IMR-90 (cell line): ENCODE results near the gene LTBP1. TPM values are rescaled to one million over a fixed set of nuclear protein-coding genes. Genes with fewer than 3 reads are reported as not detected.

Experiments used
- ATAC-seq: fragments of 200-7000 bp; cut with Tn5 transposase; 2 replicates; pipeline ENCODE4 v1.9.1; 2020; ENCODE audit warnings: low read depth, mild to moderate bottlenecking, moderate library complexity
- BruUV-seq: library from RNA; stranded (reverse); fragments of 400-500 nt; replicated peaks from 2 replicates; lab custom pipeline; 2021; lab: Mats Ljungman, UMichigan
- CTCF ChIA-PET: fragments of 300-600 bp; formaldehyde crosslinking; extraction: SDS; loops from one replicate; lab custom pipeline; 2021; ENCODE audit warnings: antibody characterized with exemption; lab: Yijun Ruan, JAX
- POLR2A ChIA-PET: fragments of 300-600 bp; sonication (Branson Sonifier 250); formaldehyde crosslinking; loops from one replicate; lab custom pipeline; 2022; ENCODE audit warnings: antibody characterized with exemption; ENCODE audit not compliant: unreplicated experiment; lab: Charles Lee
- DNase-seq: peaks from one replicate; pipeline ENCODE4 v3.0.0; 2013
- H2AFZ ChIP-seq: replicated peaks from 2 replicates; pipeline ENCODE3; 2013; ENCODE audit warnings: low read length, mild to moderate bottlenecking; ENCODE audit not compliant: poor library complexity
- H2AK5ac ChIP-seq: 2 replicates; pipeline ENCODE4 v1.6.1; 2013; ENCODE audit warnings: low read depth, low read length, inconsistent platforms
- H2AK9ac ChIP-seq: replicated peaks from 2 replicates; pipeline ENCODE3; 2013; ENCODE audit warnings: mild to moderate bottlenecking, low read depth, low read length, moderate library complexity; ENCODE audit not compliant: poor library complexity
- H2BK120ac ChIP-seq: 2 replicates; pipeline ENCODE4 v1.6.1; 2013; ENCODE audit warnings: low read depth, low read length, inconsistent platforms
- H2BK15ac ChIP-seq: 3 replicates; pipeline ENCODE4 v1.6.1; 2013; ENCODE audit warnings: low read depth, low read length, inconsistent platforms
- H2BK20ac ChIP-seq: 2 replicates; pipeline ENCODE4 v1.6.1; 2013; ENCODE audit warnings: low read depth, mild to moderate bottlenecking, inconsistent platforms, low read length, moderate library complexity
- H2BK5ac ChIP-seq: 2 replicates; pipeline ENCODE4 v1.6.1; 2013; ENCODE audit warnings: mild to moderate bottlenecking, low read depth, low read length, inconsistent platforms; ENCODE audit not compliant: poor library complexity, severe bottlenecking
- H3K14ac ChIP-seq: replicated peaks from 2 replicates; pipeline ENCODE4 v1.6.1; 2013; ENCODE audit warnings: low read depth, low read length, inconsistent platforms
- H3K18ac ChIP-seq: 2 replicates; pipeline ENCODE4 v1.6.1; 2013; ENCODE audit warnings: low read depth, low read length, control low read depth
- H3K23ac ChIP-seq: 2 replicates; pipeline ENCODE4 v1.6.1; 2013; ENCODE audit warnings: low read depth, low read length, inconsistent platforms
- H3K27ac ChIP-seq: 2 replicates; pipeline ENCODE4 v1.5.1; 2013; ENCODE audit warnings: mild to moderate bottlenecking, control low read depth, low read length; ENCODE audit not compliant: insufficient read depth
- H3K27me3 ChIP-seq: 2 replicates; pipeline ENCODE4 v1.6.1; 2013; ENCODE audit warnings: low read length; ENCODE audit not compliant: control insufficient read depth, insufficient read depth
- H3K36me3 ChIP-seq: 2 replicates; pipeline ENCODE4 v1.6.1; 2013; ENCODE audit warnings: low read length, mixed read lengths; ENCODE audit not compliant: control insufficient read depth, insufficient read depth
- H3K4ac ChIP-seq: 2 replicates; pipeline ENCODE4 v1.6.1; 2013; ENCODE audit warnings: low read depth, low read length, inconsistent platforms
- H3K4me1 ChIP-seq: 2 replicates; pipeline ENCODE4 v1.6.1; 2013; ENCODE audit warnings: low read length, mixed read lengths; ENCODE audit not compliant: control insufficient read depth, insufficient read depth
- H3K4me2 ChIP-seq: 2 replicates; pipeline ENCODE4 v1.6.1; 2013; ENCODE audit warnings: low read depth, mild to moderate bottlenecking, control low read depth, low read length, moderate library complexity
- H3K4me3 ChIP-seq: 2 replicates; pipeline ENCODE4 v1.5.1; 2013; ENCODE audit warnings: low read depth, mild to moderate bottlenecking, control low read depth, low read length, moderate library complexity; ENCODE audit not compliant: insufficient read depth
- H3K56ac ChIP-seq: 2 replicates; pipeline ENCODE4 v1.6.1; 2013; ENCODE audit warnings: low read length, inconsistent platforms; ENCODE audit not compliant: insufficient read depth; ENCODE audit errors: extremely low read depth
- H3K79me1 ChIP-seq, 2 experiments: 2 replicates each; pipeline ENCODE4 v1.6.1; 2013; ENCODE audit warnings: low read length in 2 of 2, inconsistent platforms in 1 of 2, low read depth in 1 of 2
- H3K9ac ChIP-seq: 2 replicates; pipeline ENCODE4 v1.6.1; 2013; ENCODE audit warnings: low read depth, low read length, control low read depth
- H3K9me1 ChIP-seq: 2 replicates; pipeline ENCODE4 v1.6.1; 2013; ENCODE audit warnings: low read length, inconsistent platforms; ENCODE audit not compliant: insufficient read depth
- H3K9me3 ChIP-seq: 2 replicates; pipeline ENCODE4 v1.6.1; 2013; ENCODE audit warnings: low read length; ENCODE audit not compliant: control insufficient read depth, insufficient read depth
- H4K20me1 ChIP-seq: 2 replicates; pipeline ENCODE4 v1.6.1; 2013; ENCODE audit warnings: low read length, inconsistent platforms; ENCODE audit not compliant: insufficient read depth
- H4K5ac ChIP-seq: 2 replicates; pipeline ENCODE4 v1.6.1; 2013; ENCODE audit warnings: mild to moderate bottlenecking, low read depth, low read length, control low read depth
- H4K8ac ChIP-seq, 2 experiments: 2 replicates each; pipeline ENCODE4 v1.6.1; 2013; ENCODE audit warnings: low read depth in 2 of 2, low read length in 2 of 2, control low read depth in 1 of 2, inconsistent platforms in 1 of 2
- H4K91ac ChIP-seq: 2 replicates; pipeline ENCODE4 v1.6.1; 2013; ENCODE audit warnings: low read depth, low read length, inconsistent platforms; ENCODE audit not compliant: insufficient read depth
- BHLHE40 ChIP-seq: fragments of 150-350 bp; IDR thresholded peaks from 2 replicates; pipeline ENCODE4 v1.6.1; 2016; ENCODE audit warnings: mild to moderate bottlenecking, low read depth, low read length
- CEBPB ChIP-seq: IDR thresholded peaks from 2 replicates; pipeline ENCODE4 v1.6.1; 2012; ENCODE audit warnings: low read depth, low read length, improper control_type of control experiment
- CTCF ChIP-seq: conservative IDR thresholded peaks from 2 replicates; pipeline ENCODE4 v1.5.1; 2012; ENCODE audit warnings: mild to moderate bottlenecking, low read depth, low read length, improper control_type of control experiment
- ELK1 ChIP-seq: fragments of 150-350 bp; IDR thresholded peaks from 2 replicates; pipeline ENCODE4 v1.6.1; 2016; ENCODE audit warnings: low read depth, mild to moderate bottlenecking, low read length, moderate library complexity, borderline replicate concordance
- MAFK ChIP-seq: IDR thresholded peaks from 2 replicates; pipeline ENCODE4 v1.6.1; 2012; ENCODE audit warnings: low read depth, low read length, improper control_type of control experiment
- MAZ ChIP-seq: IDR thresholded peaks from 2 replicates; pipeline ENCODE4 v1.6.1; 2012; ENCODE audit warnings: low read depth, mild to moderate bottlenecking, low read length, improper control_type of control experiment, moderate library complexity, borderline replicate concordance
- MXI1 ChIP-seq: IDR thresholded peaks from 2 replicates; pipeline ENCODE4 v1.6.1; 2012; ENCODE audit warnings: low read depth, mild to moderate bottlenecking, low read length, moderate library complexity, borderline replicate concordance
- NFE2L2 ChIP-seq: fragments of 150-350 bp; IDR thresholded peaks from 2 replicates; pipeline ENCODE4 v1.6.1; 2016; ENCODE audit warnings: low read depth, mild to moderate bottlenecking, low read length
- POLR2A ChIP-seq: IDR thresholded peaks from 2 replicates; pipeline ENCODE4 v1.6.1; 2012; ENCODE audit warnings: mild to moderate bottlenecking, low read depth, low read length
- RAD21 ChIP-seq: IDR thresholded peaks from 2 replicates; pipeline ENCODE4 v1.6.1; 2012; ENCODE audit warnings: low read length, improper control_type of control experiment
- RCOR1 ChIP-seq: IDR thresholded peaks from 2 replicates; pipeline ENCODE4 v1.6.1; 2012; ENCODE audit warnings: mild to moderate bottlenecking, low read length, improper control_type of control experiment; ENCODE audit not compliant: insufficient replicate concordance
- RFX5 ChIP-seq: IDR thresholded peaks from 2 replicates; pipeline ENCODE4 v1.8.0; 2012; ENCODE audit warnings: low read depth, mild to moderate bottlenecking, low read length, moderate library complexity
- SMC3 ChIP-seq: fragments of 150-350 bp; IDR thresholded peaks from 2 replicates; pipeline ENCODE4 v1.6.1; 2016; ENCODE audit warnings: low read depth, mild to moderate bottlenecking, antibody characterized with exemption, low read length, moderate library complexity
- WGBS, 2 experiments: methylation state at CpG; one replicate each; pipeline versions ENCODE4 v1.1.5 to v1.1.7; 2013; ENCODE audit warnings: missing lambda C conversion rate in 2 of 2; ENCODE audit not compliant: insufficient read length in 1 of 2; ENCODE audit errors: extremely low coverage in 2 of 2; 5-methylcytosine and 5-hydroxymethylcytosine counted together
- dilution Hi-C: fragments of 300-500 bp; cut with HindIII; formaldehyde crosslinking; loops from one replicate; pipeline ENCODE4 v1.14.3; 2018; ENCODE audit warnings: low sequenced_read_pairs; ENCODE audit not compliant: unreplicated experiment
- in situ Hi-C: fragments of 300-500 bp; cut with MboI; formaldehyde crosslinking; loops from 3 replicates; pipeline ENCODE4 v1.14.3; 2019; ENCODE audit warnings: low sequenced_read_pairs, inconsistent platforms, mixed read lengths
- intact Hi-C: fragments of 100-400 bp; cut with micrococcal nuclease; formaldehyde crosslinking; loops from 2 replicates; pipeline ENCODE4 v1.10.0; 2022
- polyA plus RNA-seq, 3 experiments: library from polyadenylated mRNA; depleted of rRNA; stranded (reverse); fragments of >200 nt; gene quantifications; 2 replicates each; pipeline ENCODE4 v1.2.3, GENCODE V29; 2012; ENCODE audit warnings: low replicate concordance in 1 of 3
- total RNA-seq: library from RNA; depleted of rRNA; stranded (reverse); fragments of >200 nt; gene quantifications from 2 replicates; pipeline ENCODE4 v1.2.3, GENCODE V29; 2012

LTBP1 gene
- total and polyA plus RNA-seq, 2 of the 4 experiments (the other 2 are of a cell fraction), result 235 to 326 TPM

GRCh38 chr2:33001823-33002222, 55.1 kb downstream of the LTBP1 start:
- Histone ChIP-seq H3K18ac (peak overlapping the region; percentile 67), H3K9me3 (no peaks in the 10 kb centered on the region), H3K4me3 (no peak overlapping the region), H2AFZ (no peak overlapping the region), H2AK5ac (peak overlapping the region; percentile 94; the same call in 1 of the 2 replicates), H3K14ac (peak overlapping the region; percentile 78), H3K4me2 (peak overlapping the region; percentile 66; the same call in 1 of the 2 replicates), H4K91ac (peak overlapping the region; percentile 89), H3K23ac (peak overlapping the region; percentile 80; the same call in 1 of the 2 replicates), H3K9ac (no peak overlapping the region), H3K27me3 (no peaks in the 10 kb centered on the region), H3K27ac (peak overlapping the region; percentile 72; the same call in 1 of the 2 replicates), H3K4me1 (peaks cover 25% of the 10 kb centered on the region), H2BK120ac (peak overlapping the region; percentile 90), H2BK20ac (peak overlapping the region; percentile 90), H2AK9ac (no peak overlapping the region), H3K79me1 (peaks cover 52 to 75% of the 10 kb centered on the region in 2 experiments), H4K5ac (peak overlapping the region; percentile 80), H3K9me1 (peaks cover 38% of the 10 kb centered on the region), H4K20me1 (peaks cover 7% of the 10 kb centered on the region; the same call in 1 of the 2 replicates), H3K56ac (peak overlapping the region; percentile 68; the same call in 1 of the 2 replicates), H3K4ac (peak overlapping the region; percentile 89), H2BK5ac (peak overlapping the region; percentile 80), H2BK15ac (peak overlapping the region; percentile 95; the same call in 2 of the 3 replicates), H3K36me3 (0 out of 2 replicates have a peak, but pooled peaks cover 2% of the 10 kb centered on the region), H4K8ac (peak overlapping the region; percentile 12 to 67; a peak in 3 of 4 replicates)
- DNase-seq, result no peak
- ChIA-PET CTCF (no interaction called here), POLR2A (no interaction called here)
- intact Hi-C loops, result no loop called here
- no peak for ATAC-seq
- dilution Hi-C loops, result no loop called here
- in situ Hi-C loops, result no loop called here
- TF ChIP-seq RCOR1 (no peak), BHLHE40 (no peak), ELK1 (no peak), RFX5 (no peak), RAD21 (no peak), MAZ (no peak), CTCF (no peak), MXI1 (no peak), NFE2L2 (no peak), MAFK (no peak), CEBPB (no peak), POLR2A (no peak), SMC3 (no peak)
- no TSS peak for BruUV-seq
- no CpG with 5 or more reads among the region's 1 CpG for WGBS, 2 experiments
